HepG2 (cell line): ENCODE results near the gene MTFP1. TPM values are rescaled to one million over a fixed set of nuclear protein-coding genes. Genes with fewer than 3 reads are reported as not detected.

Source experiments
- ATAC-seq: fragments of 200-7000 bp; cut with Tn5 transposase; 3 replicates; pipeline ENCODE4 v1.9.1; 2020; ENCODE audit warnings: mild to moderate bottlenecking, moderate library complexity
- BruUV-seq: library from RNA; stranded (reverse); fragments of 400-500 nt; replicated peaks from 2 replicates; lab custom pipeline; 2021; lab: Mats Ljungman, UMichigan
- CTCF ChIA-PET: fragments of 300-600 bp; formaldehyde crosslinking; extraction: SDS; loops from one replicate; lab custom pipeline; 2021; ENCODE audit warnings: low total read pairs, inconsistent platforms, low intra/inter-chr PET ratio; lab: Yijun Ruan, JAX
- POLR2A ChIA-PET: fragments of 350-600 bp; sonication (Branson Sonifier 250); formaldehyde crosslinking; loops from one replicate; lab custom pipeline; 2020; ENCODE audit warnings: antibody characterized with exemption, inconsistent platforms; lab: Yijun Ruan, JAX
- DNase-seq: peaks from one replicate; pipeline ENCODE4 v3.0.0-alpha.2; 2015; ENCODE audit warnings: low spot score
- FAIRE-seq: peaks from 3 replicates; lab custom pipeline; 2011; peaks lifted over from hg19 to GRCh38; lab: Jason Lieb, UNC
- H2AFZ ChIP-seq: one replicate; pipeline ENCODE4 v1.6.1; 2011; ENCODE audit warnings: low read length, inconsistent platforms
- H3K27ac ChIP-seq: fragments of 300-600 bp; 3 replicates; pipeline ENCODE4 v1.8.0; 2011; ENCODE audit warnings: mixed run types, mild to moderate bottlenecking, mixed read lengths, low read length, inconsistent platforms; ENCODE audit not compliant: insufficient read depth; ENCODE audit errors: extremely low read length
- H3K27me3 ChIP-seq, 2 experiments: fragments of 200-600 bp in 1 of 2; 2 replicates in 1 of 2; 3 replicates in 1 of 2; pipeline versions ENCODE4 v1.6.0 to v1.8.0; 2011; ENCODE audit warnings: low read length in 2 of 2, mild to moderate bottlenecking in 2 of 2, moderate library complexity in 2 of 2, inconsistent platforms in 1 of 2; ENCODE audit not compliant: insufficient read depth in 2 of 2, control insufficient read depth in 1 of 2
- H3K36me3 ChIP-seq, 2 experiments: fragments of 200-600 bp in 1 of 2; replicated peaks in 1 of 2; 2 replicates in 1 of 2; 3 replicates in 1 of 2; pipeline versions ENCODE4 v1.5.1 to v1.8.0; 2011; ENCODE audit warnings: low read length in 2 of 2, inconsistent platforms in 1 of 2; ENCODE audit not compliant: insufficient read depth in 2 of 2, control insufficient read depth in 1 of 2
- H3K4me1 ChIP-seq: 2 replicates; pipeline ENCODE4 v1.5.1; 2012; ENCODE audit warnings: low read length, inconsistent platforms; ENCODE audit not compliant: insufficient read depth
- H3K4me2 ChIP-seq: 2 replicates; pipeline ENCODE4 v1.6.0; 2011; ENCODE audit warnings: low read depth, low read length, inconsistent platforms
- H3K4me3 ChIP-seq, 3 experiments: fragments of 200-600 bp in 1 of 3; sonication (generic), shearing (Covaris generic) in 1 of 3; replicated peaks in 1 of 3; 2 replicates each; pipeline ENCODE4 v1.5.1; 2011 to 2016; ENCODE audit warnings: low read length in 3 of 3, inconsistent platforms in 2 of 3, low read depth in 2 of 3, mild to moderate bottlenecking in 2 of 3, control low read depth in 1 of 3, mixed read lengths in 1 of 3; ENCODE audit not compliant: insufficient read depth in 1 of 3
- H3K79me2 ChIP-seq: one replicate; pipeline ENCODE4 v1.6.1; 2011; ENCODE audit warnings: low read length, inconsistent platforms; ENCODE audit not compliant: insufficient read depth
- H3K9ac ChIP-seq: 2 replicates; pipeline ENCODE4 v1.6.0; 2011; ENCODE audit warnings: mild to moderate bottlenecking, low read depth, low read length, inconsistent platforms; ENCODE audit not compliant: insufficient read depth
- H3K9me3 ChIP-seq: 2 replicates; pipeline ENCODE4 v1.5.1; 2012; ENCODE audit warnings: mild to moderate bottlenecking, low read length
- H4K20me1 ChIP-seq: 2 replicates; pipeline ENCODE4 v1.6.0; 2011; ENCODE audit warnings: inconsistent platforms, mild to moderate bottlenecking, low read length, moderate library complexity; ENCODE audit not compliant: insufficient read depth
- ATF7 ChIP-seq, 2 experiments: fragments of 450-650 bp in 1 of 2; sonication (generic) in 1 of 2; formaldehyde crosslinking in 1 of 2; IDR thresholded peaks; 2 replicates each; pipeline versions ENCODE4 v1.4.0 to v1.6.1; 2016 to 2020; ENCODE audit warnings: antibody characterized with exemption in 1 of 2, mild to moderate bottlenecking in 1 of 2, missing genetic modification reagents in 1 of 2
- DMTF1 ChIP-seq: sonication (generic); formaldehyde crosslinking; IDR thresholded peaks from 2 replicates; pipeline ENCODE4 v1.4.0; 2020; ENCODE audit warnings: mild to moderate bottlenecking, missing genetic modification reagents
- ESRRA ChIP-seq: sonication (generic); formaldehyde crosslinking; IDR thresholded peaks from 2 replicates; pipeline ENCODE4 v1.5.1; 2020; ENCODE audit warnings: mild to moderate bottlenecking, low read depth, missing genetic modification reagents
- GPN1 ChIP-seq: sonication (generic); formaldehyde crosslinking; IDR thresholded peaks from 2 replicates; pipeline ENCODE4 v1.5.1; 2020; ENCODE audit warnings: missing genetic modification reagents, borderline replicate concordance
- KDM1A ChIP-seq: IDR thresholded peaks from 2 replicates; pipeline ENCODE4 v1.6.1; 2016; ENCODE audit warnings: missing compliant biosample characterization
- MXI1 ChIP-seq: IDR thresholded peaks from 3 replicates; pipeline ENCODE4 v1.6.1; 2012; ENCODE audit warnings: low read depth, low read length, inconsistent platforms, borderline replicate concordance
- POLR2G ChIP-seq: fragments of 200-400 bp; formaldehyde crosslinking; IDR thresholded peaks from 2 replicates; pipeline ENCODE4 v1.6.1; 2018; ENCODE audit warnings: mild to moderate bottlenecking, low read depth, low read length, moderate library complexity
- RORA ChIP-seq: sonication (generic); formaldehyde crosslinking; IDR thresholded peaks from 2 replicates; pipeline ENCODE4 v1.5.0; 2020; ENCODE audit warnings: mild to moderate bottlenecking, missing genetic modification reagents, moderate library complexity
- SAP130 ChIP-seq: IDR thresholded peaks from 2 replicates; pipeline ENCODE4 v1.6.1; 2016; ENCODE audit warnings: low read depth
- ZMYM3 ChIP-seq: sonication (generic); formaldehyde crosslinking; IDR thresholded peaks from 2 replicates; pipeline ENCODE4 v1.5.1; 2020; ENCODE audit warnings: mild to moderate bottlenecking, missing genetic modification reagents
- ZNF160 ChIP-seq: sonication (generic); formaldehyde crosslinking; IDR thresholded peaks from 2 replicates; pipeline ENCODE4 v1.8.0; 2022; ENCODE audit warnings: mild to moderate bottlenecking, inconsistent platforms, missing genetic modification reagents
- ZNF180 ChIP-seq: sonication (generic); formaldehyde crosslinking; IDR thresholded peaks from 2 replicates; pipeline ENCODE4 v1.4.0; 2020; ENCODE audit warnings: low read depth, missing genetic modification reagents, borderline replicate concordance
- ZNF589 ChIP-seq: sonication (generic); formaldehyde crosslinking; conservative IDR thresholded peaks from 2 replicates; pipeline ENCODE4 v1.8.0; 2022; ENCODE audit warnings: mild to moderate bottlenecking, moderate library complexity, missing genetic modification reagents
- ZNF616 ChIP-seq: sonication (generic); formaldehyde crosslinking; IDR thresholded peaks from 2 replicates; pipeline ENCODE4 v1.5.0; 2020; ENCODE audit warnings: low read depth, mild to moderate bottlenecking, missing genetic modification reagents
- ZNF841 ChIP-seq: sonication (generic); formaldehyde crosslinking; IDR thresholded peaks from 2 replicates; pipeline ENCODE4 v1.8.1; 2023; ENCODE audit warnings: missing genetic modification reagents, borderline replicate concordance
- WGBS: methylation state at CpG from one replicate; pipeline ENCODE4 v1.1.6; 2017; ENCODE audit warnings: low lambda C conversion rate; 5-methylcytosine and 5-hydroxymethylcytosine counted together
- in situ Hi-C: cut with HindIII; loops from 2 replicates; pipeline ENCODE4 v1.10.0; 2017; ENCODE audit warnings: low pct_unique_long_range_greater_than_20kb; ENCODE audit not compliant: extremely low pct_ligation_motif_present
- intact Hi-C: fragments of 100-400 bp; cut with micrococcal nuclease; formaldehyde crosslinking; loops from one replicate; pipeline ENCODE4 v1.10.0; 2022; ENCODE audit not compliant: unreplicated experiment
- polyA plus RNA-seq, 8 experiments: library from polyadenylated mRNA; depleted of rRNA in 3 of 8; stranded (reverse) in 7 of 8; unstranded in 1 of 8; fragments of >200 nt; fragmentation: Illumina TruSeq in 4 of 8; extraction: Trizol in 4 of 8; gene quantifications; 2 replicates each; pipeline versions ENCODE4 v1.2.1 to v1.2.3, GENCODE V29; 2011 to 2016; ENCODE audit warnings: low read depth in 4 of 8, missing spikeins in 1 of 8, mixed read lengths in 1 of 8; ENCODE audit not compliant: insufficient read depth in 1 of 8
- total RNA-seq, 5 experiments: library from RNA; depleted of rRNA; stranded (reverse); fragments of >200 nt; fragmentation: Illumina TruSeq; extraction: Trizol; gene quantifications; 2 replicates each; pipeline ENCODE4 v1.2.3, GENCODE V29; 2016; ENCODE audit warnings: low read depth in 1 of 5
- TF ChIP-seq, protein P1 (sequence below): IDR thresholded peaks from 2 replicates; pipeline ENCODE4 v1.6.1; 2016; ENCODE audit warnings: missing compliant biosample characterization, missing genetic modification reagents, borderline replicate concordance

Gene MTFP1
- total and polyA plus RNA-seq, 2 of the 13 experiments (the other 11 are each of a cell fraction or from before 2014, with no cell fraction given), result 29.5 to 45.6 TPM

DNA sequence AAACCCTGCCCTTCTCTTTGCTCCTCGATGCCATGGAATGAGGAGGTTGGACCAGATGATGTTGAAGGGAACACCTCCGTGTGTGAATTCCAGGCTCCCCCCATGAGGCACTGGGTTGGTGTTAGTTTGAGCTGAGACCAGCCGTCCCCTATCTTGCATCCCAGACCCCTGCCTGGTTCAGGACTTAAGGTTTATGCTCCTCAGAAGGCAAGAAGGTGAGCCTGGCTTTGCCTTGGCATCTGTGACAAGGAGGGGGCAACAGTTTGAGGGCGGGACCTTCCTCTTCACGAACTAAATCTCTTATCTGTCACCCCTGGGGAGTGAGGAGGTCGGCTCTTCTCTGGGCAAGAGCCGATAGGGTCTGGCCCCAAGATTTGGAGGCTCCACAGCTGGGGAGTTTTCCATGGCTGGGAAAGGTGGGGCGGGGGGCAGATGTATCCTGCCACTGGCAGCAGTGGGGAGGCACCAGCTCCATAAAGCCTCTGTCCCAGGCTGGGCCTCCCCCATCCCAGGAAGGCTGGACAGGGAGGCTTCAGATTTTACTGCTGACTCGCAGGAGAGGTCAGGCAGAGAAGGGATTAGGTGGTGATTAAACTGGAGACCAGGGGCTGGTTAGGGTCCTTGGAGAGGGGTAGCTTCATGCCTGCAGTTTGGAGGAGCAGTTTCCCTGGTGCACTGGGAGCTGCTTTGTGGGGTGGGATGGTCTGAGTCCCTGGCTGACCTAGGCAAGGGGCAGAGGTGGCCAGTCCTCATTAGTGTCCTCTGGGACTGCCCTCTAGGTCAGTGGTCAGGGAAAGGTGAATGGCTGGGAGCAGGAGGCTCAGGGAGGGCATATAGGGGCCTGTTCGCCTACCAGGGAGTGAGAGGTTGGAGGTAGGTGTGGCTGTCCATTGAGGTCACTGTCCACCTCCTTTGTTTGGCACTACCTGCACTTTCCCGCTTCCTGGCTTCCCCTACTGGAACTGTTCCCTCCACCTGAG is 27.6 kb upstream of the MTFP1 start (continued):
- TF ChIP-seq ZNF160 (CRISPR knock-in tag), result 0 out of 2 replicates have a peak, but pooled peaks have one; percentile 17
- 0 out of 2 replicates have a peak, but pooled peaks have one; percentile 33 for TF ChIP-seq ESRRA (CRISPR knock-in tag)

GRCh38 chr22:30398685-30399680 is 26.6 kb upstream of the MTFP1 start:
- Histone ChIP-seq H3K4me1 (peaks cover 65% of the 10 kb centered on the region), H3K79me2 (no peaks in the 10 kb centered on the region), H3K9ac (no peak overlapping the region), H3K9me3 (no peaks in the 10 kb centered on the region), H3K4me2 (peak overlapping the region; percentile 94), H3K4me3 (peak overlapping the region in 1 of 3 experiments; percentile 74; a peak in 1 of 6 replicates), H3K27ac (no peak overlapping the region), H2AFZ (no peak overlapping the region), H4K20me1 (no peaks in the 10 kb centered on the region), H3K36me3 (no peaks in the 10 kb centered on the region), H3K27me3 (no peaks in the 10 kb centered on the region; a peak in 1 of 5 replicates)
- CTCF ChIA-PET, result no interaction called here
- 80% methylated on average over 25 of the region's 25 CpGs for WGBS
- BruUV-seq, result no TSS peak
- POLR2A ChIA-PET, result interaction anchor here (10.2 kb wide), 1 partner anchor 24 kb away, joined by 164 read pairs; the partner anchor contains the start of gene MTFP1
- intact Hi-C loops (no loop called here), in situ Hi-C loops (loop anchor here (25.0 kb wide), 1 partner anchor 287 kb away; no protein-coding TSS in a partner anchor)
- ATAC-seq (no peak), DNase-seq (no peak), FAIRE-seq (no peak)
- TF ChIP-seq ZNF180 (CRISPR knock-in tag), result no peak
- TF ChIP-seq MXI1, result no peak
- TF ChIP-seq, protein P1, sequence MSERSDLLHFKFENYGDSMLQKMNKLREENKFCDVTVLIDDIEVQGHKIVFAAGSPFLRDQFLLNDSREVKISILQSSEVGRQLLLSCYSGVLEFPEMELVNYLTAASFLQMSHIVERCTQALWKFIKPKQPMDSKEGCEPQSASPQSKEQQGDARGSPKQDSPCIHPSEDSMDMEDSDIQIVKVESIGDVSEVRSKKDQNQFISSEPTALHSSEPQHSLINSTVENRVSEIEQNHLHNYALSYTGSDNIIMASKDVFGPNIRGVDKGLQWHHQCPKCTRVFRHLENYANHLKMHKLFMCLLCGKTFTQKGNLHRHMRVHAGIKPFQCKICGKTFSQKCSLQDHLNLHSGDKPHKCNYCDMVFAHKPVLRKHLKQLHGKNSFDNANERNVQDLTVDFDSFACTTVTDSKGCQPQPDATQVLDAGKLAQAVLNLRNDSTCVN (CRISPR knock-in tag), result no peak
- TF ChIP-seq KDM1A (CRISPR knock-in tag), result peak; percentile 25; the same call in 1 of the 2 replicates
- TF ChIP-seq ATF7 (IDR thresholded peaks at IDR 0.05), result no peak
- TF ChIP-seq ATF7 (CRISPR knock-in tag; IDR thresholded peaks at IDR 0.05), result no peak
- peak; percentile 57; the same call in 1 of the 2 replicates for TF ChIP-seq ZMYM3 (CRISPR knock-in tag)
- no peak for TF ChIP-seq ZNF841 (CRISPR knock-in tag)
- no peak for TF ChIP-seq SAP130
- TF ChIP-seq ZNF616 (CRISPR knock-in tag), result no peak
- TF ChIP-seq RORA (CRISPR knock-in tag), result no peak
- no peak for TF ChIP-seq DMTF1 (CRISPR knock-in tag)
- TF ChIP-seq GPN1 (CRISPR knock-in tag), result no peak
- TF ChIP-seq POLR2G, result peak; percentile 23; the same call in 1 of the 2 replicates
- no peak for TF ChIP-seq ZNF589
